Omental fat pad (tissue), 4 donors: ENCODE data around the gene GET3. TPM values are rescaled to one million over a fixed set of nuclear protein-coding genes. Genes with fewer than 3 reads are reported as not detected.
A peak's percentile ranks its signal among the peaks of the same experiment; 100 is the strongest.
"Not testable (repeated sequence)": the region's sequence is repeated elsewhere in the genome, so short reads cannot be mapped to it uniquely, and the experiment has no call there.

Experiments
- ATAC-seq: fragments of 150-250 bp; one replicate; pipeline ENCODE4 v1.9.1; 2016; ENCODE audit warnings: mild to moderate bottlenecking, moderate library complexity; ENCODE audit not compliant: low FRiP score
- DNase-seq: peaks from one replicate; pipeline ENCODE4 v3.0.0-alpha.2; 2019; ENCODE audit warnings: low spot score
- total RNA-seq, 4 donors: library from RNA; depleted of rRNA; stranded (reverse); fragments of >200 nt; gene quantifications; one replicate each; pipeline ENCODE4 v1.1.0, GENCODE V29; 2016
- TF ChIP-seq, protein P1 (sequence below), 3 donors: fragments of 450-650 bp; IDR thresholded peaks; one replicate each; pipeline ENCODE4 v1.5.1; 2016 to 2017; ENCODE audit warnings: antibody characterized with exemption in 3 of 3, mild to moderate bottlenecking in 3 of 3, moderate library complexity in 2 of 3

Gene GET3
- total RNA-seq, 4 donors from 2014 or later, result 36.6 to 55.4 (median 48.9) TPM

DNA sequence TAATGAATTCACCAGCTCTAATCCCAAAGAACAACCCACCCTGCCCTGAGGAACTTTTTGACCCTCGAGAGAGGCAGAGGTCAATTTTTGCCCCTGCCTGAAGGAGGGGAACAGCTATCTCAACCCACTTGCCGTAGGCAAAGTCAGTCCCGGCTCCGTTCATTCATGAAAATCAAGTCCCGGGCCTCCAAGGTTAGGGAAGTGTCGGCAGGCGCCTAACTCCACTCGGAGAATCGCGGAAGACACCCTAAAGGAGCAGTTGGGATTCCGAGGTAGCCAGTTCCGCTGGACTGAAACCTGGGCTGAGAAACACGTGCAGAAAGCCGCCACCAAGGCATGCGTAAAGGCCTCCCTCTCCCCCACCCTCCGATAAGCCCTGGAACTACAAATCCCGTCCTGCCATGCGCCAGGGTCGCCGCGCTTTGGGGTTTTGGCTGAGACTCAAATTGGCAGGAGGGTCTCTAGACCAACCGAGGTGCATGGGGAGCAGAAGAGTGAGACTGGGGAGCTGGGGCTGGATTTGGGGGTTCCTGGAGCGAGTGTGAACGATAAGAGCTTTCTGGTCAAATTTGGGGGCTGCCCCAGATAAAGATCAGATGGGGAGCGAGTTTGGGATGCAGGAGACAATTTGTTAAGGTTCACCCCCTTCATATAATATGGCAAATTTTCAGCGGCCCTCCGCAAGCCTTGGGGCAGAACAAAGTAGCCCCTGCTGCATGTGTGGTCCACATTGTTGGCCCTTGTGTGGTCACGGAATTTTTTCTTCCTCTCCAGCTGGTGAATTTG is 13.5 kb upstream of the GET3 start, which contains the start of gene TNPO2:
TNPO2 (minus strand) TSS at position 292 of the 786 bp plus-strand sequence. CDS start 2,955 bp downstream, outside the sequence.
- peak; percentile 19 for ATAC-seq
- TF ChIP-seq, protein P1, sequence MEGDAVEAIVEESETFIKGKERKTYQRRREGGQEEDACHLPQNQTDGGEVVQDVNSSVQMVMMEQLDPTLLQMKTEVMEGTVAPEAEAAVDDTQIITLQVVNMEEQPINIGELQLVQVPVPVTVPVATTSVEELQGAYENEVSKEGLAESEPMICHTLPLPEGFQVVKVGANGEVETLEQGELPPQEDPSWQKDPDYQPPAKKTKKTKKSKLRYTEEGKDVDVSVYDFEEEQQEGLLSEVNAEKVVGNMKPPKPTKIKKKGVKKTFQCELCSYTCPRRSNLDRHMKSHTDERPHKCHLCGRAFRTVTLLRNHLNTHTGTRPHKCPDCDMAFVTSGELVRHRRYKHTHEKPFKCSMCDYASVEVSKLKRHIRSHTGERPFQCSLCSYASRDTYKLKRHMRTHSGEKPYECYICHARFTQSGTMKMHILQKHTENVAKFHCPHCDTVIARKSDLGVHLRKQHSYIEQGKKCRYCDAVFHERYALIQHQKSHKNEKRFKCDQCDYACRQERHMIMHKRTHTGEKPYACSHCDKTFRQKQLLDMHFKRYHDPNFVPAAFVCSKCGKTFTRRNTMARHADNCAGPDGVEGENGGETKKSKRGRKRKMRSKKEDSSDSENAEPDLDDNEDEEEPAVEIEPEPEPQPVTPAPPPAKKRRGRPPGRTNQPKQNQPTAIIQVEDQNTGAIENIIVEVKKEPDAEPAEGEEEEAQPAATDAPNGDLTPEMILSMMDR (IDR thresholded peaks at IDR 0.05), result no peak
- no peak for DNase-seq

DNA sequence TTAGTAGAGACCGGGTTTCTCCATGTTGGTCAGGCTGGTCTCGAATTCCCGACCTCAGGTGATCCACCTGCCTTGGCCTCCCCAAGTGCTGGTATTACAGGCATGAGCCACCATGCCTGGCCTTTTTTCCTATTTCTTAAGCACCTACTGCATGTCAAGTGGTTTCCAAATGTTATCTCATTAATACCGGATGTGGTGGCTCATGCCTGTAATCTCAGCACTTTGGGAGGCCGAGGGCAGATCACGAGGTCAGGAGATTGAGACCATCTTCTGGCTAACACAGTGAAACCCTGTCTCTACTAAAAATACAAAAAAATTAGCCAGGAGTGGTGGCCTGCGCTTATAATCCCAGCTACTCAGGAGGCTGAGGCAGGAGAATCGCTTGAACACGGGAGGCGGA is 11.7 kb upstream of the GET3 start:
- ATAC-seq, DNase-seq: not testable (repeated sequence)

DNA sequence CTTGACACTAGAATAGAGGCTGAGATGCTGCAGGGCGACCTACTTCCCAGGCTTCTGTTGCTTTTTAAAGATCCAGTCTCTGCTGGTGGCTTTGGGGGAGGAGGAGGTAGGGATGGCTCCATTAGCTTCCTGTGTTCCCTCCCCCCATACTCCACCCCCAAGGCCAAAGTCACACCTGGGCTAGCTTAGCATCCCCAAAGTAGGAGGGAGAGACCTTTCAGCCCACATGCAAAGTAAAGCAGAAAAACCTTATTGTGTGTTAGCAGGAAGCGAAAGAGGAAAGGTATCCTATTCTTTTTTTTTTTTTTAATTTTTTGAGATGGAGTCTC is 10.3 kb upstream of the GET3 start:
- no peak for ATAC-seq
- no peak for DNase-seq
- TF ChIP-seq, protein P1 (IDR thresholded peaks at IDR 0.05), result no peak

DNA sequence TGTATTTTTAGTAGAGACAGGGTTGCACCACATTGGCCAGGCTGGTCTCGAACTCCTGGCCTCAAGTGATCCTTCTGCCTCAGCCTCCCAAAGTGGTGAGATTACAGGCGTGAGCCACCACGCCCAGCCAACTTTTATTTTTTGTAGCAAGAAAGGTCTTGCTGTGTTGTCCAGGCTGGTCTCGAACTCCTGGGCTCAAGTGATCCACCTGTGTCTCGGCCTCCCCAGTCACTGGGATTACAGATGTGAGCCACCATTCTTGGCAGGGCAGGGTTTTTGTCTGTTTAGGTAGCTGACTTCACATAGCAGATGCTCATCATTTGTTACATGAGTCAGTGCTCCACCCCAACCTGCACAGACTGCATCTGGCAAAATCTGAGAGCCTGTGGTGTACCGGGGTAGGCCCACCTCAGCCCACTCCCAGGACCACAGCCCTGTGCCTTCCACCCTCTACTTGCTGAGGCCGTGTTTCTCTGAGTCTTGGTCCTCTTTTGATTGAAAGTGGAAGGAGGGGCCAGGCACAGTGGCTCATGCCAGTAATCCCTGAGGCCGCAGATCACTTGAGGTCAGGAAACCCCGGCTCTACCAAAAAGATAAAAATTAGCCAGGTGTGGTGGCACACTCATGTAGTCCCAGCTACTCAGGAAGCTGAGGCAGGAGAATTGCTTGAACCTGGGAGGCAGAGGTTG is 9.4 kb upstream of the GET3 start:
- ATAC-seq (no peak), DNase-seq (no peak)
- TF ChIP-seq, protein P1 (IDR thresholded peaks at IDR 0.05), result no peak

DNA sequence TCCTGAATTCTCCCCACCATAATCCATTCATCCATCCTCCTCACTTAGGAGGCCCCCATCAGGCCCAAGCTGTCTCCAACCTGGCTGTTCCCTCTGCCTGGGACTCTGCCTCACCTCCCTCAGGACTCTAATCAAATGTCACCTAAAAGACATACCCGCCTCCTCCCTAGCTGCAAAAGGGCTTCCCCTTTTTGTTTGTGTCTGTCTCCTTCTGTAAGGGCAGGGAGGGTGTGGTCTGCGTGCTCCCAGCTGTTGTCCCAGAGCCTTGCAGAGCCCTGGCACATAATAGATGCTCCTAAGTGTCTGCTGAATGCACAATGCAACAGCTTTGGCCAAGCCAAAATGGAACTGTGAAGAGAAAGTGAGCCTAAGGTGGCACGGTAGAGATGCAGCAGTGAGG is 7.2 kb upstream of the GET3 start:
- no peak for ATAC-seq
- TF ChIP-seq, protein P1 (IDR thresholded peaks at IDR 0.05), result no peak
- DNase-seq, result no peak

DNA sequence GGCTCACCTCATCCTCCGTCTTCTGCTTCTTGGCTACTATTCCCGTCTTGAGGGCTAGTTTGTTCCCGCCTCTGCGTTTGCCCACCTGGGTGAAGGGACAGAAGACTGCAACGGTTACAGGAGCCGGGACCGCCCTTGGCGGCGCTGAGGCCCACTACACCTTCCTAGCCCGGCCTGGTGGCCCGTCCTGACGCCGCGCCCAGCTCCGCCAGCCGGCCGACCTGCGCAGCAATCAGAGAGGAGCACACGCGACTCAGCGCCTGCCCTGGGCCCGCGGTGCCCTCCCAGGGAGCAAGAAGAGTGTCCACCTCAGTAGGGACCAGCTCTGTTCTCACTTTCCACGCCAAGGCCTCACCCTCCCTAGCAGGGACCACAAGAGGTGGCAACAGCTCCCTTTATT is 6.0 kb upstream of the GET3 start:
- TF ChIP-seq, protein P1 (IDR thresholded peaks at IDR 0.05), result no peak
- no peak for DNase-seq
- no peak for ATAC-seq

DNA sequence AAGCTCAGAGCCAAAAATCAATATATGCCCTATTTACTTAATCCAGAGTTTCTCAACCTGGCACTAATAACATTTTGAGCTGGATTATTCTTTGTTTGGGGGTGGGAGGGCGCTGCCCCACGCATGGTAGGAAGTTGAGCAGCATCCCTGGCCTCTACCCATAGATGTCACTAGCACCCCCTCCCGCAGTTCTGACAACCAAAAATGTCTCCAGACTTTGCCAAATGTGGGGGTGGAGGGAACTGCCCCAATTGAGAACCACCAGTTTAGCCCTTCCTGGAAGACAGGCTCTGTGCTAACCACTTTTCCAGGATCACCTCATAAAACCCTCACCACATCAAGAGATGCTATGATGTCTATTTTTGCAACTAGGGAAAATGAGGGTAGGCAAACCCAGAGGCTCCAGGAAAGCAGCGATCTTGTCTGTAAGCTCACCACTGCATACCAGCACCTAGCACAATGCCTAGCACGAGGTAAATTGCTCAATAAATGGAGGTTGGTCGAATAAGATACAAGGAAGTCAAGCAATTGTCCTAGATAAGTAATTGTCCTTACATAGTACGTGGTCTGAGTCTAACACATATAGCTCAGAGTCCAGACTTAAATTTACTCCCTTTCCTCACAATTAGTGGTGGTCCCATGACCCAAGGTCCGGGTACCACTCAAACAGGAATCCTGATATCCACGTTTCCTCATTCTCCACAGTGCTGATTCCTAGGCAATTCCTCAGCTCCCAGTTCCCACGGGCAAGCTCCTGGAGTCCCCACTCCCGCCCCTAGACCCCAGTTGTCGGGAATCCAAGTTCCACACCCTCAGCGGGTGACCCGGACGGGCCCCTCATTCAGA is 3.7 kb upstream of the GET3 start:
- TF ChIP-seq, protein P1 (IDR thresholded peaks at IDR 0.05), result no peak
- ATAC-seq (no peak), DNase-seq (no peak)
